ENCODE data around the gene ATE1.
"Not testable (repeated sequence)": the region's sequence is repeated elsewhere in the genome, so short reads cannot be mapped to it uniquely, and the experiment has no call there.

Gene ATE1

DNA sequence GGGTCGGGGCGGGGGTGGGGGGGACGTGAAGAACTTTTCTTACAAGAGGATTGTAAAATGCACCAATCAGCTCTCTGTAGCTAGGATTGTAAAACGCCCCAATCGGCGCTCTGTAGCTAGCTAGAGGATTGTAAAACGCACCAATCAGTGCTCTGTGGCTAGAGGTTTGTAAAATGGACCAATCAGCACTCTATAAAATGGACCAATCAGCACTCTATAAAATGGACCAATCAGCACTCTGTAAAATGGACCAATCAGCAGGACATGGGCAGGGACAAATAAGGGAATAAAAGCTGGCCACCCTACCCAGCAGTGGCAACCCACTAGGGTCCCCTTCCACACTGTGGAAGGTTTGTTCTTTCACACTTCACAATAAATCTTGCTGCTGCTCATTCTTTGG lies 9.0 kb downstream of the ATE1 start:
- Mint-ChIP-seq H3K36me3 (peaks cover 14% of the 10 kb centered on the region), H3K4me1 (ENCODE audit: low read depth) (peaks cover 17% of the 10 kb centered on the region)
- not testable (repeated sequence) for H3K27me3 Mint-ChIP-seq; H3K4me3 Mint-ChIP-seq; H3K27ac Mint-ChIP-seq; H3K9me3 Mint-ChIP-seq (ENCODE audit: low read depth)

GRCh38 chr10:121914661-121915060 lies 13.2 kb downstream of the ATE1 start:
- no peak overlapping the region for H3K4me3 Mint-ChIP-seq
- H3K4me1 Mint-ChIP-seq (ENCODE audit: low read depth), result peaks cover 13% of the 10 kb centered on the region
- peaks cover 8% of the 10 kb centered on the region for H3K36me3 Mint-ChIP-seq
- H3K9me3 Mint-ChIP-seq (ENCODE audit: low read depth), result no peaks in the 10 kb centered on the region
- H3K27ac Mint-ChIP-seq, result no peak overlapping the region
- H3K27me3 Mint-ChIP-seq, result no peaks in the 10 kb centered on the region

DNA sequence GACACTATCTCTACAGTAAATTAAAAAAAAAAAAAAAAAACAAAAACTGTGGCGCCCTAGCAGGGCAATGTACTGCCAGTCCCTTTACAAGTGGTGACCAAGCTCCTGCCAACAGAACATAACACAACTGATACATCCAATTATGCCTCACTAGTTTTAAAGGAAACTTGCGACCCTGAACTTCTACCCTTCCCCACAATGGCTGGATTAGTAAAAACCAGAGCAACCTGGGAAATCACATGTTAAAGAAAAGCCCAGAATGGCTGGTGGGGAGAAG lies 16.5 kb downstream of the ATE1 start:
- peaks cover 5% of the 10 kb centered on the region for H3K4me1 Mint-ChIP-seq (ENCODE audit: low read depth)
- H3K4me3 Mint-ChIP-seq, result no peak overlapping the region
- H3K27me3 Mint-ChIP-seq, result no peaks in the 10 kb centered on the region
- no peaks in the 10 kb centered on the region for H3K9me3 Mint-ChIP-seq (ENCODE audit: low read depth)
- peaks cover 6% of the 10 kb centered on the region for H3K36me3 Mint-ChIP-seq
- H3K27ac Mint-ChIP-seq, result no peak overlapping the region

GRCh38 chr10:121910673-121911420 lies 17.0 kb downstream of the ATE1 start:
- Mint-ChIP-seq H3K27me3 (no peaks in the 10 kb centered on the region), H3K4me1 (ENCODE audit: low read depth) (peaks cover 5% of the 10 kb centered on the region), H3K4me3 (no peak overlapping the region), H3K27ac (peak overlapping the region; percentile 30), H3K9me3 (ENCODE audit: low read depth) (no peaks in the 10 kb centered on the region), H3K36me3 (peaks cover 6% of the 10 kb centered on the region)

DNA sequence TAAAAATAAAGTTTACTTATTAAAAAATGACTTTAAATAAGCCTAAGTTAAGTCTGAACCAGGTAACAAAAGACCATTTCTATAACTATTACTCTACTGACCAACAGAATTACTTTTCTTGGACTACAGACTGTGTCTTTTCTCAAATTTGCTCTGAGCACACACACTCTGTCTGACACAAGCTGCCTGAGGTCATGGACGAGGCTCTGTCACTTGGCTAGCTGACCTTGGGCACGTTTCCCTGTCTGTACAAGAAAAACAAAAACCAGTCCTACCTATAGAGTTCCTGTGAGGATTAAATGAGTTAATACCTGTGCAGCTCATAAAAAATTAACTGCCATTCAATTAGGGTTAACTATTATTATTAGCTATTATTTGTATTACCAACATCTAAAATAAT lies 22.9 kb downstream of the ATE1 start:
- Mint-ChIP-seq H3K9me3 (ENCODE audit: low read depth) (no peaks in the 10 kb centered on the region), H3K36me3 (peaks cover 6% of the 10 kb centered on the region), H3K27ac (no peak overlapping the region), H3K4me1 (ENCODE audit: low read depth) (peaks cover 3% of the 10 kb centered on the region), H3K4me3 (no peak overlapping the region), H3K27me3 (no peaks in the 10 kb centered on the region)

GRCh38 chr10:121900443-121901174 lies 27.2 kb downstream of the ATE1 start:
- no peaks in the 10 kb centered on the region for H3K27me3 Mint-ChIP-seq
- peaks cover 3% of the 10 kb centered on the region for H3K4me1 Mint-ChIP-seq (ENCODE audit: low read depth)
- H3K9me3 Mint-ChIP-seq (ENCODE audit: low read depth), result no peaks in the 10 kb centered on the region
- no peak overlapping the region for H3K27ac Mint-ChIP-seq
- peaks cover 4% of the 10 kb centered on the region for H3K36me3 Mint-ChIP-seq
- H3K4me3 Mint-ChIP-seq, result no peak overlapping the region

GRCh38 chr10:121899727-121900126 lies 28.1 kb downstream of the ATE1 start:
- H3K27ac Mint-ChIP-seq, result no peak overlapping the region
- peaks cover 4% of the 10 kb centered on the region for H3K36me3 Mint-ChIP-seq
- no peaks in the 10 kb centered on the region for H3K27me3 Mint-ChIP-seq
- H3K4me1 Mint-ChIP-seq (ENCODE audit: low read depth), result peaks cover 3% of the 10 kb centered on the region
- H3K4me3 Mint-ChIP-seq, result no peak overlapping the region
- H3K9me3 Mint-ChIP-seq (ENCODE audit: low read depth), result no peaks in the 10 kb centered on the region

DNA sequence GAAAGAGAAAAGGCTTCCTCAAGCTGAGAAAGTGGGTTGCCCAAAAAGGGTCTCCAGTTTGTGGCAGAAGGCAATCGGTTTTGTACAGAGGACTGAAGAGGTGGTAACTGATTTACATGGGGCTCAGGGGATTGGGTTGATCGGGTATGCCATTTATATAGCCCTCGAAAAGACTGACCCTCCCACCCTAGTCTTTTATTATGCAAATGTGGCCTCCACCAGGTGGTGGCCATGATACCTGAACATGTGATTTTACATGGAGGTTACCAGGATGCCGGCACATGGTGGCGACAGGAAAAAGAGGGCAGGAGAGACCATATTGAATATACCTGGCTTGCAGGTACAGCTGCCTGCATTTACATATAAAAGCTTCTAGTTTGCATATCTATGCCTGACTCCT lies 36.7 kb downstream of the ATE1 start:
- Mint-ChIP-seq H3K36me3 (no peaks in the 10 kb centered on the region), H3K4me3 (no peak overlapping the region), H3K27ac (no peak overlapping the region), H3K4me1 (ENCODE audit: low read depth) (no peaks in the 10 kb centered on the region), H3K9me3 (ENCODE audit: low read depth) (no peaks in the 10 kb centered on the region), H3K27me3 (no peaks in the 10 kb centered on the region)

DNA sequence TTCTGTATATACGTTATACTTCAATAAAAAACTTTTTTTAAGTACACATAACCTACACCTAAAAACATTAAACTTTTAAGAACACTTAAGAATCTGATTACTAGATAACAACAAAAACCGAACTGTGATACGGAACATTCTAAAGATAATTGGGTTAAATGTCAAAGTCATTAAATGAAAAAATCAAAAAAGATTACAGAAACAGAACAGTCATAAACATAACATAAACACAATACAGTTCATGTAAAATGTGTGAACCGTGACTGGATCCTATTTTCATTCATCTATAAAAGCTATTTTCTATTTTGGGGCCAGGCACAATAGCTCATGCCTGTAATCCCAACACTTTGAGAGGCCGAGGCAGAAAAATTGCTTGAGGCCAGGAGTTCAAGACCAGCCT lies 38.6 kb downstream of the ATE1 start:
- Mint-ChIP-seq H3K4me3 (no peak overlapping the region), H3K4me1 (ENCODE audit: low read depth) (no peaks in the 10 kb centered on the region), H3K9me3 (ENCODE audit: low read depth) (no peaks in the 10 kb centered on the region), H3K27ac (no peak overlapping the region), H3K36me3 (peaks cover 2% of the 10 kb centered on the region), H3K27me3 (no peaks in the 10 kb centered on the region)

DNA sequence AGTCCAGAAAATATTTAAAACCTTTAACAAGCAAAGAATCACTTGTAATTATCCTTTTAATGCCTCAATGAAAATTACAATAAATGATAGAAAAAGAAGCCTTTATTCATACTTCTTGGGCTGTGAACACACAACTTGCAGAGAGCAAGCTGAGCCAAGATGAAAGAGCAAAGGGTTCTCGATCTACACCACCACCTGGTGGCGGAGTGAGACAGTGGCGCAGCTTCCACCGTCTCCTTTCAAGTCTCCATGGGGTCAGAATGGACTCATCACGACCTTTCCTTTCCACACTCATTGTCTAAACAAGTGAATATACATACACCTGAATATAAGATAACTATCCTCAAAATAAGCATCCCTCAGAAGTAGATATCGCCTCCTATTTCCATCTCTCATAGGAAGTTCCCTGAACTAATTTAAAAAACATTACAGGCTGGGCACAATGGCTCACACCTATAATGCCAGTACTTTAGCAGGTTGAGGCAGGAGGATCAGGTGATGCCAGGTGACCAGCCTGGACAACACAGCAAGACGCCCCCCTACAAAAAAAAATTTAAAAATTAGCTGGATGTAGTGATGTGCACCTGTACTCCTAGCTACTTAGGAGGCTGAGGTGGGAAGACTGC lies 40.7 kb downstream of the ATE1 start:
- no peak overlapping the region for H3K4me3 Mint-ChIP-seq
- peaks cover 9% of the 10 kb centered on the region for H3K36me3 Mint-ChIP-seq
- no peaks in the 10 kb centered on the region for H3K4me1 Mint-ChIP-seq (ENCODE audit: low read depth)
- no peaks in the 10 kb centered on the region for H3K27me3 Mint-ChIP-seq
- H3K27ac Mint-ChIP-seq, result no peak overlapping the region
- no peaks in the 10 kb centered on the region for H3K9me3 Mint-ChIP-seq (ENCODE audit: low read depth)

DNA sequence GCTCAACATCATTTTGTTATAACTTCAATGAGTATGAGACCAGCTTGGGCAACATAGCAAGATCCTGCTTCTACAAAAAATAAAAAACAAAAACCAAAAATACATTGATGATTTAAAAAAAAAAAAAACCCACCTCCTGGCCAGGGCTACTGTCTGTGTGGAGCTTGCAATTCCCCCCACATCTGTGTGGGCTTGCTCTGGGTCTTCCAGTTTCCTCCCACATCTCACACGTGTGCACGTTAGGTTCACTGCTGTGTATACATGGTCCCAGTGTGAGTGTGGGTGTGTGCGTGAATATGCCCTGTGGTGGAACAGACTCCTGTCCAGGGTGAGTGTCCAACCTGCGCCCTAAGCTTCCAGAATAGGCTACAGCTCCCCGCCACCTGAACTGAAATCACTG lies 41.6 kb downstream of the ATE1 start:
- Mint-ChIP-seq H3K36me3 (peaks cover 10% of the 10 kb centered on the region), H3K27ac (no peak overlapping the region)

DNA sequence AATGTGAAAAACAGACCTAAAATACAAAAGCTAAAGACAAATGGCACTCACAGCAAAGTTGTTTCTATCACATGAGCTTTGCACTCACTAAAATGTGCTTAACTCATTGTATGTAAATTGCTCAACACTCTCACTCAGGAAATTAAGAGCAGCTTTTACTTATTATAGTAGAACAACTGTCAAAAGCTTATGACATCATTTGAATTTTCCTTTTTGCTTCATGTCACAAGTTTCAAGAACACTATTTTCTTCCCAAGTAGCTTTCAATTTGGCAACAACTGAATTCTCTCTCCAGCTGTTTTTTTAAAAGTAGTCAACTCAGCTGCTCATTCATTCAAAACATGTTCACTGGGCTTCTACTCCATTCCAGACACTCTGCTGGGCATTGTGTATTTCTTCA lies 46.9 kb downstream of the ATE1 start:
- no peak overlapping the region for H3K4me3 Mint-ChIP-seq
- no peaks in the 10 kb centered on the region for H3K9me3 Mint-ChIP-seq (ENCODE audit: low read depth)
- no peaks in the 10 kb centered on the region for H3K27me3 Mint-ChIP-seq
- H3K36me3 Mint-ChIP-seq, result peaks cover 22% of the 10 kb centered on the region
- no peak overlapping the region for H3K27ac Mint-ChIP-seq
- H3K4me1 Mint-ChIP-seq (ENCODE audit: low read depth), result peaks cover 1% of the 10 kb centered on the region

More for the DNA sequence above, 41.6 kb downstream of the ATE1 start:
- H3K9me3 Mint-ChIP-seq (ENCODE audit: low read depth), result no peaks in the 10 kb centered on the region
- H3K4me3 Mint-ChIP-seq, result no peak overlapping the region
- no peaks in the 10 kb centered on the region for H3K4me1 Mint-ChIP-seq (ENCODE audit: low read depth)
- H3K27me3 Mint-ChIP-seq, result no peaks in the 10 kb centered on the region

GRCh38 chr10:121879476-121879875 lies 48.4 kb downstream of the ATE1 start:
- H3K9me3 Mint-ChIP-seq (ENCODE audit: low read depth), result no peaks in the 10 kb centered on the region
- H3K36me3 Mint-ChIP-seq, result peaks cover 22% of the 10 kb centered on the region
- H3K27ac Mint-ChIP-seq, result no peak overlapping the region
- no peak overlapping the region for H3K4me3 Mint-ChIP-seq
- no peaks in the 10 kb centered on the region for H3K27me3 Mint-ChIP-seq
- H3K4me1 Mint-ChIP-seq (ENCODE audit: low read depth), result peaks cover 1% of the 10 kb centered on the region

- Mint-ChIP-seq H3K4me3 (no peak overlapping the region), H3K36me3 (peaks cover 6% of the 10 kb centered on the region), H3K27me3 (no peaks in the 10 kb centered on the region), H3K27ac (no peak overlapping the region), H3K4me1 (ENCODE audit: low read depth) (no peaks in the 10 kb centered on the region), H3K9me3 (ENCODE audit: low read depth) (no peaks in the 10 kb centered on the region)
Measured at GRCh38 chr10:121873236-121873635, 54.6 kb downstream of the ATE1 start.

GRCh38 chr10:121870413-121870812 lies 57.4 kb downstream of the ATE1 start:
- no peaks in the 10 kb centered on the region for H3K9me3 Mint-ChIP-seq (ENCODE audit: low read depth)
- H3K27me3 Mint-ChIP-seq, result no peaks in the 10 kb centered on the region
- no peak overlapping the region for H3K4me3 Mint-ChIP-seq
- no peaks in the 10 kb centered on the region for H3K4me1 Mint-ChIP-seq (ENCODE audit: low read depth)
- peaks cover 8% of the 10 kb centered on the region for H3K36me3 Mint-ChIP-seq
- no peak overlapping the region for H3K27ac Mint-ChIP-seq
